Keratinocyte (primary cell): ENCODE results near the gene GOLPH3L. TPM values are rescaled to one million over a fixed set of nuclear protein-coding genes. Genes with fewer than 3 reads are reported as not detected.
A peak's percentile ranks its signal among the peaks of the same experiment; 100 is the strongest.

Experiments
- DNase-seq: peaks from one replicate; pipeline ENCODE4 v3.0.0-alpha.2; 2011; ENCODE audit warnings: low read depth, missing footprints, low spot score
- FAIRE-seq: peaks from 2 replicates; lab custom pipeline; 2011; peaks lifted over from hg19 to GRCh38; lab: Jason Lieb, UNC
- H2AFZ ChIP-seq: 2 replicates; pipeline ENCODE4 v1.6.0; 2012; ENCODE audit warnings: low read length, control low read depth, inconsistent platforms; ENCODE audit not compliant: control insufficient read depth
- H3K27ac ChIP-seq: 2 replicates; pipeline ENCODE4 v1.5.1; 2011; ENCODE audit warnings: low read length; ENCODE audit not compliant: control insufficient read depth, insufficient read depth
- H3K27me3 ChIP-seq: 3 replicates; pipeline ENCODE4 v1.6.0; 2011; ENCODE audit warnings: low read length; ENCODE audit not compliant: control insufficient read depth, insufficient read depth; ENCODE audit errors: extremely low read depth
- H3K36me3 ChIP-seq, 2 experiments: 2 replicates in 1 of 2; 3 replicates in 1 of 2; pipeline ENCODE4 v1.5.1; 2011; ENCODE audit warnings: low read length in 2 of 2, mild to moderate bottlenecking in 1 of 2; ENCODE audit not compliant: control insufficient read depth in 2 of 2, insufficient read depth in 2 of 2; ENCODE audit errors: extremely low read depth in 1 of 2
- H3K4me1 ChIP-seq: 3 replicates; pipeline ENCODE4 v1.5.1; 2011; ENCODE audit warnings: low read length; ENCODE audit not compliant: control insufficient read depth, insufficient read depth; ENCODE audit errors: extremely low read depth
- H3K4me2 ChIP-seq: 3 replicates; pipeline ENCODE4 v1.6.0; 2011; ENCODE audit warnings: low read depth, low read length; ENCODE audit not compliant: control insufficient read depth, insufficient read depth; ENCODE audit errors: extremely low read depth
- H3K4me3 ChIP-seq, 3 experiments: fragments of 200-600 bp in 1 of 3; sonication (generic) in 1 of 3; 2 replicates in 2 of 3; 3 replicates in 1 of 3; pipeline ENCODE4 v1.5.1; 2011 to 2016; ENCODE audit warnings: low read length in 3 of 3, mild to moderate bottlenecking in 3 of 3, control low read depth in 2 of 3, inconsistent platforms in 1 of 3, low read depth in 1 of 3, mixed read lengths in 1 of 3, mixed run types in 1 of 3, moderate library complexity in 1 of 3; ENCODE audit not compliant: control insufficient read depth in 2 of 3, insufficient read depth in 2 of 3; ENCODE audit errors: extremely low read depth in 1 of 3
- H3K79me2 ChIP-seq: 2 replicates; pipeline ENCODE4 v1.6.0; 2012; ENCODE audit warnings: low read length; ENCODE audit not compliant: control insufficient read depth, insufficient read depth
- H3K9ac ChIP-seq: 3 replicates; pipeline ENCODE4 v1.6.0; 2011; ENCODE audit warnings: low read length; ENCODE audit not compliant: control insufficient read depth, insufficient read depth; ENCODE audit errors: extremely low read depth
- H3K9me1 ChIP-seq: 3 replicates; pipeline ENCODE4 v1.6.0; 2011; ENCODE audit warnings: low read length; ENCODE audit not compliant: control insufficient read depth, insufficient read depth; ENCODE audit errors: extremely low read depth
- H3K9me3 ChIP-seq: 2 replicates; pipeline ENCODE4 v1.5.1; 2012; ENCODE audit warnings: low read depth, low read length; ENCODE audit not compliant: control insufficient read depth
- H4K20me1 ChIP-seq: 3 replicates; pipeline ENCODE4 v1.6.0; 2011; ENCODE audit warnings: low read length; ENCODE audit not compliant: control insufficient read depth, insufficient read depth; ENCODE audit errors: extremely low read depth
- CTCF ChIP-seq, 3 experiments: IDR thresholded peaks in 1 of 3; conservative IDR thresholded peaks in 1 of 3; optimal IDR thresholded peaks in 1 of 3; 2 replicates in 2 of 3; 3 replicates in 1 of 3; pipeline versions ENCODE3 to v1.5.1; 2011; ENCODE audit warnings: low read length in 3 of 3, mild to moderate bottlenecking in 3 of 3, moderate library complexity in 2 of 3, control low read depth in 1 of 3, inconsistent platforms in 1 of 3; ENCODE audit not compliant: insufficient read depth in 2 of 3; ENCODE audit errors: extremely low read depth in 1 of 3
- EZH2 ChIP-seq: IDR thresholded peaks from one replicate; pipeline ENCODE4 v1.6.1; 2012; ENCODE audit warnings: inconsistent platforms, mild to moderate bottlenecking, low read length, moderate library complexity
- dilution Hi-C: fragments of 300-500 bp; cut with MboI; formaldehyde crosslinking; loops from one replicate; pipeline ENCODE4 v1.7.0; 2020; ENCODE audit warnings: low sequenced_read_pairs; ENCODE audit not compliant: extremely low pct_ligation_motif_present
- polyA plus RNA-seq, 5 experiments: library from polyadenylated mRNA; depleted of rRNA in 3 of 5; stranded (reverse) in 3 of 5; stranded (forward) in 1 of 5; unstranded in 1 of 5; fragments of >200 nt; gene quantifications; 1 replicate in 1 of 5; 2 replicates in 3 of 5; 3 replicates in 1 of 5; pipeline versions ENCODE4 v1.2.1 to v1.2.3, GENCODE V29; 2011 to 2012; ENCODE audit warnings: missing spikeins in 2 of 5, low read depth in 1 of 5, low replicate concordance in 1 of 5

The GOLPH3L gene
- polyA plus RNA-seq, 1 donor (not counting 4 experiments of a cell fraction or from before 2014, with no cell fraction given): 22.2 TPM

DNA sequence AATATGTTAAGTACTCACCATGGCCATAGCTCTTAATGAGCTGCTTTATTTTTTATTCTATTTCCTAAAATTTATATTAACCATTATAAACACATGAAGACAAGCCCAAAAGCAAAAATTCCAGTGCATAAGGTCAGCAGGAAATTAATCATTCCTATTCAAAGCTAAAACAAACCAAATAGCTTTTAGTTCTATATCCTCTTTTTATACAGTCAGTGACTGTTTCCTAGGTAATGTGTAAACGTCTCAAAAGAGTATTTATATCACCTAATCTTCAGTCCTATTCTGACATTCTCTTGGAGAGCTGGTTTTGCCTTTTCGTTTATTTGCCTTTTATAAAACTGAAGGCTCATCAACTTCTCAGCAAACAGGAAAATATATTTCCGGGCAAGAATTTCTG is 4.2 kb downstream of the GOLPH3L start:
- Histone ChIP-seq H3K36me3 (peaks cover 11 to 15% of the 10 kb centered on the region in 2 experiments), H3K4me1 (peaks cover 18% of the 10 kb centered on the region), H3K27ac (peak overlapping the region; percentile 12), H3K9ac (no peak overlapping the region), H3K4me3 (no peak overlapping the region), H3K9me3 (no peaks in the 10 kb centered on the region), H3K79me2 (peaks cover 6% of the 10 kb centered on the region), H2AFZ (no peak overlapping the region), H3K4me2 (peak overlapping the region; percentile 2), H4K20me1 (no peaks in the 10 kb centered on the region), H3K9me1 (no peaks in the 10 kb centered on the region), H3K27me3 (no peaks in the 10 kb centered on the region)
- dilution Hi-C loops: no loop called here
- TF ChIP-seq EZH2 (no peak), CTCF (optimal IDR thresholded peaks at IDR 0.05 in 1 of 3, IDR thresholded peaks at IDR 0.05 in 1 of 3, conservative IDR thresholded peaks at IDR 0.05 in 1 of 3; ENCODE audit: extremely low read depth in 1 of 3, insufficient read depth in 2 of 3, low read length in 3 of 3) (no peak)
- FAIRE-seq (no peak), DNase-seq (no peak)

- Histone ChIP-seq H3K27me3 (no peaks in the 10 kb centered on the region), H3K9me1 (no peaks in the 10 kb centered on the region), H3K36me3 (peaks cover 7 to 11% of the 10 kb centered on the region in 2 experiments), H3K9me3 (no peaks in the 10 kb centered on the region), H2AFZ (no peak overlapping the region), H3K4me2 (no peak overlapping the region), H3K4me1 (peaks cover 9% of the 10 kb centered on the region), H3K4me3 (no peak overlapping the region), H4K20me1 (no peaks in the 10 kb centered on the region), H3K79me2 (no peaks in the 10 kb centered on the region), H3K27ac (no peak overlapping the region), H3K9ac (no peak overlapping the region)
- DNase-seq (no peak), FAIRE-seq (no peak)
- TF ChIP-seq EZH2 (no peak), CTCF (optimal IDR thresholded peaks at IDR 0.05 in 1 of 3, IDR thresholded peaks at IDR 0.05 in 1 of 3, conservative IDR thresholded peaks at IDR 0.05 in 1 of 3; ENCODE audit: extremely low read depth in 1 of 3, insufficient read depth in 2 of 3, low read length in 3 of 3) (no peak)
- dilution Hi-C loops: no loop called here
Observed at GRCh38 chr1:150688763-150689162, 8.2 kb downstream of the GOLPH3L start.
